Measurements from ENCODE around the gene NOL12. TPM values are rescaled to one million over a fixed set of nuclear protein-coding genes. Genes with fewer than 3 reads are reported as not detected.

The NOL12 gene
- total RNA-seq, 4 donors from 2014 or later, result 44.1 to 143 (median 57.2) TPM

DNA sequence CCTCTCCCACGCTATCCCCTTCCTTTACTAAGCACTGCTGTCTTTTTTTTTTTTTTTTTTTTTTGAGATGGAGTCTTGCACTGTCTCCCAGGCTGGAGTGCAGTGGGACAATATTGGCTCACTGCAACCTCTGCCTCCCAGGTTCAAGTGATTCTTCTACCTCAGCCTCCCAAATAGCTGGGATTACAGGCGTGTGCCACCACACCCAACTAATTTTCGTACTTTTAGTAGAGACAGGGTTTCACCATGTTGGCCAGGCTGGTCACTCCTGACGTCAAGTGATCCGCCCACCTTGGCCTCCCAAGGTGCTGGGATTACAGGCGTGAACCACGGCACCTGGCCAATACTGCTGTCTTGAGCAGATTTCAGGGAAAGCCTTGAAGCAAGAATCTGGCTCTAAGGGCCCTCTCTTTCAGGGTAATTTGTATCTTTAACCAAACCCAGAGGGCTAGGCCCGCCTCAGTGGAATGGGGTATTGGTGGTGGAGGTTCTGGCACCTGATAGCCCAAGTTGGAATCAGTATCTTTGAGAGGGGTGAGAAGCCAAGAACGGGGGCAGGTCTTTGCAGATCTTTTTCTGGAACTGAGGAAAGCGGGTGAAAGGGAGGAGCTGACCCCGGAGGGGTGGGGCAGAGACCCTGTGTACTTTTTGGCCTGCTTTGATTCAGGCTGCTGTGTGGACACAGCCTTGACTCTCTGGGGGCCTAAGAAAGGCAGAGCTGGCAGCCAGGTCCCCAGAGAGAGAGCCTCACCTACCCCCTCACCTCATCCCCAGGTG is 47.7 kb downstream of the NOL12 start:
- Histone ChIP-seq H3K27ac (peak overlapping the region; percentile 30 to 90 (median 81)), H3K36me3 (no peaks in the 10 kb centered on the region), H3K27me3 (no peaks in the 10 kb centered on the region), H3K4me3 (no peak overlapping the region), H3K4me1 (peaks cover 10 to 50% (median 30%) of the 10 kb centered on the region in 4 donors), H3K9me3 (no peaks in the 10 kb centered on the region)
- peak; percentile 71 for DNase-seq
- intact Hi-C loops (cut with DNase I; ENCODE audit: low total_unique reads), result no loop called here
- in situ Hi-C loops (cut with MboI; ENCODE audit: low pct_ligation_motif_present in 1 of 4, low pct_unique_long_range_greater_than_20kb in 1 of 4, low sequenced_read_pairs in 3 of 4), result no loop called here
- no peak for TF ChIP-seq EP300 (IDR thresholded peaks at IDR 0.05; ENCODE audit: low read depth)
- TF ChIP-seq POLR2A (IDR thresholded peaks at IDR 0.05), result no peak
- TF ChIP-seq POLR2AphosphoS5 (IDR thresholded peaks at IDR 0.05), result no peak
- TF ChIP-seq, protein P1, sequence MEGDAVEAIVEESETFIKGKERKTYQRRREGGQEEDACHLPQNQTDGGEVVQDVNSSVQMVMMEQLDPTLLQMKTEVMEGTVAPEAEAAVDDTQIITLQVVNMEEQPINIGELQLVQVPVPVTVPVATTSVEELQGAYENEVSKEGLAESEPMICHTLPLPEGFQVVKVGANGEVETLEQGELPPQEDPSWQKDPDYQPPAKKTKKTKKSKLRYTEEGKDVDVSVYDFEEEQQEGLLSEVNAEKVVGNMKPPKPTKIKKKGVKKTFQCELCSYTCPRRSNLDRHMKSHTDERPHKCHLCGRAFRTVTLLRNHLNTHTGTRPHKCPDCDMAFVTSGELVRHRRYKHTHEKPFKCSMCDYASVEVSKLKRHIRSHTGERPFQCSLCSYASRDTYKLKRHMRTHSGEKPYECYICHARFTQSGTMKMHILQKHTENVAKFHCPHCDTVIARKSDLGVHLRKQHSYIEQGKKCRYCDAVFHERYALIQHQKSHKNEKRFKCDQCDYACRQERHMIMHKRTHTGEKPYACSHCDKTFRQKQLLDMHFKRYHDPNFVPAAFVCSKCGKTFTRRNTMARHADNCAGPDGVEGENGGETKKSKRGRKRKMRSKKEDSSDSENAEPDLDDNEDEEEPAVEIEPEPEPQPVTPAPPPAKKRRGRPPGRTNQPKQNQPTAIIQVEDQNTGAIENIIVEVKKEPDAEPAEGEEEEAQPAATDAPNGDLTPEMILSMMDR (IDR thresholded peaks at IDR 0.05), result no peak
- WGBS, 2 donors (ENCODE audit: low coverage in 1 of 2), result 71 to 72% methylated on average over 4 to 11 of the region's 11 CpGs

DNA sequence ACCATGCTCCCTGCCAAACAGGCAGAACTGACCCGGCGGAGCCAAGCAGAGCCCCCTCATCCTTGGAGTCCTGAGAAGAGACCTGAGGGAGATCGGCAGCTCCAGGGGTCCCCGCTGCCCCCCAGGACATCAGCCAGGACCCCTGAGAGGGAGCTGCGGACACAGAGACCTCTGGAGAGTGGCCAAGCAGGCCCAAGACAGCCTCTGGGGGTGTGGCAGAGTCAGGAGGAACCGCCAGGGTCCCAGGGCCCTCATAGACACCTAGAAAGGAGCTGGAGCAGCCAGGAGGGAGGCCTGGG is 48.2 kb downstream of the NOL12 start:
- H3K4me1 ChIP-seq, result peaks cover 10 to 54% (median 30%) of the 10 kb centered on the region in 4 donors
- 86% methylated on average over 6 of the region's 6 CpGs; no CpG with 5 or more reads in 1 of the 2 donors for WGBS, 2 donors (ENCODE audit: low coverage in 1 of 2)
- H3K36me3 ChIP-seq, result no peaks in the 10 kb centered on the region
- no peak for DNase-seq
- H3K27me3 ChIP-seq, result no peaks in the 10 kb centered on the region
- intact Hi-C loops (cut with DNase I; ENCODE audit: low total_unique reads) (no loop called here), in situ Hi-C loops (cut with MboI; ENCODE audit: low pct_ligation_motif_present in 1 of 4, low pct_unique_long_range_greater_than_20kb in 1 of 4, low sequenced_read_pairs in 3 of 4) (no loop called here)
- H3K27ac ChIP-seq, result peak overlapping the region; percentile 30 to 90 (median 35)
- no peak overlapping the region for H3K4me3 ChIP-seq
- no peaks in the 10 kb centered on the region for H3K9me3 ChIP-seq
- TF ChIP-seq, protein P1 (IDR thresholded peaks at IDR 0.05), result no peak
- TF ChIP-seq EP300 (IDR thresholded peaks at IDR 0.05; ENCODE audit: low read depth), result no peak
- TF ChIP-seq POLR2A (IDR thresholded peaks at IDR 0.05), result no peak
- TF ChIP-seq POLR2AphosphoS5 (IDR thresholded peaks at IDR 0.05), result no peak

DNA sequence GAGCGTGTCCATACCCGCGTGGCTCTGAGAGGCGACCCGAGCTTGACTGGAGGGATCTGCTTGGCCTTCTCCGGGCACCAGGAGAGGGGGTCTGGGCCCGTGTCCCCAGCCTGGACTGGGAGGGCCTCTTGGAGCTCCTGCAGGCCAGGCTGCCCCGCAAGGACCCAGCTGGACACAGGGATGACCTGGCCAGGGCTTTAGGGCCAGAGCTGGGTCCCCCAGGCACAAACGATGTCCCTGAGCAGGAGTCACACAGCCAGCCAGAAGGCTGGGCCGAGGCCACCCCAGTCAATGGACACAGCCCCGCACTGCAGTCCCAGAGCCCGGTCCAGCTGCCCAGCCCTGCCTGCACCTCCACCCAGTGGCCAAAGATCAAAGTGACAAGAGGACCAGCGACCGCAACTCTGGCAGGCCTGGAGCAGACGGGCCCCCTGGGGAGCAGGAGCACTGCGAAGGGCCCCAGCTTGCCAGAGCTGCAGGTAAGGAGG is 48.9 kb downstream of the NOL12 start:
- no peak for TF ChIP-seq POLR2A (IDR thresholded peaks at IDR 0.05)
- TF ChIP-seq, protein P1 (IDR thresholded peaks at IDR 0.05), result peak; percentile 24 to 61 (median 42)
- intact Hi-C loops (cut with DNase I; ENCODE audit: low total_unique reads), result no loop called here

DNA sequence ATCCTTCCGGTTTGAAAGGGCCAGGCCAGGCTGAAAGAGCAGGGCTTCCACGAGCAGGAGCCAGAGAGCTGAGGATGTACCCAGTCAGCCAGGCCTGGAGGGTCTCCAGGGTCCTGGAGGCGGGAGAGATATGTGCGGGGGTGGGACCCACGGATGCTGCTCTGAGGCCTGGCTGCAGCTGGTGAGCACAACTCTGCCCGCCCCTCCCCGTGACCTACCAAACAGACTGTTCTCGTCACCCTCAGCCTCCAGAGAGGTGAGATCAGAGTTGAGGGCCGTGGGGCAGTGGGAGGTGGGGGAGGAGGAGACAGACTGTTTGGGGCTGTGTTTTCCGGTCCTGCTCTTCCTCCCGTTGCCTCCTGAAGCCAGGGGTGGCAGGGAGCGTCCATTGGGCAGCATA is 52.9 kb downstream of the NOL12 start:
- no peak for DNase-seq
- Histone ChIP-seq H3K27me3 (no peaks in the 10 kb centered on the region), H3K27ac (peak overlapping the region; percentile 31 to 53 (median 46)), H3K36me3 (no peaks in the 10 kb centered on the region), H3K4me3 (no peak overlapping the region), H3K9me3 (no peaks in the 10 kb centered on the region), H3K4me1 (peaks cover 18 to 45% (median 33%) of the 10 kb centered on the region in 4 donors)
- TF ChIP-seq EP300 (IDR thresholded peaks at IDR 0.05; ENCODE audit: low read depth) (no peak), POLR2AphosphoS5 (IDR thresholded peaks at IDR 0.05) (peak; percentile 36 to 64 (median 41))
- WGBS, 2 donors (ENCODE audit: low coverage in 1 of 2), result 50 to 81% methylated on average over 2 to 8 of the region's 12 CpGs
- in situ Hi-C loops (cut with MboI; ENCODE audit: low pct_ligation_motif_present in 1 of 4, low pct_unique_long_range_greater_than_20kb in 1 of 4, low sequenced_read_pairs in 3 of 4) (no loop called here), intact Hi-C loops (cut with DNase I; ENCODE audit: low total_unique reads) (no loop called here)

More for the DNA sequence above, 48.9 kb downstream of the NOL12 start:
- H3K9me3 ChIP-seq, result no peaks in the 10 kb centered on the region
- peaks cover 10 to 55% (median 30%) of the 10 kb centered on the region in 4 donors for H3K4me1 ChIP-seq
- H3K27me3 ChIP-seq, result no peaks in the 10 kb centered on the region
- peak overlapping the region in 1 of 4 donors; percentile 90 for H3K27ac ChIP-seq
- H3K36me3 ChIP-seq, result no peaks in the 10 kb centered on the region
- DNase-seq, result no peak
- H3K4me3 ChIP-seq, result no peak overlapping the region
- WGBS, 2 donors (ENCODE audit: low coverage in 1 of 2), result 67% methylated on average over 12 of the region's 16 CpGs; no CpG with 5 or more reads in 1 of the 2 donors
- in situ Hi-C loops (cut with MboI; ENCODE audit: low pct_ligation_motif_present in 1 of 4, low pct_unique_long_range_greater_than_20kb in 1 of 4, low sequenced_read_pairs in 3 of 4), result no loop called here
